ENCODE data around the gene MTHFR.

- TF ChIP-seq YY1 (IDR thresholded peaks at IDR 0.05; ENCODE audit: insufficient read depth, insufficient read length) (no peak), ZNF274 (IDR thresholded peaks at IDR 0.05; ENCODE audit: low read depth, low read length) (no peak), SUZ12 (IDR thresholded peaks at IDR 0.05; ENCODE audit: extremely low read depth, insufficient read depth, insufficient read length) (no peak)
These were observed 26.4 kb upstream of the MTHFR start for GRCh38 chr1:11831945-11832725.

Data from NT2/D1 (cell line).